Activated CD8-positive, alpha-beta memory T cell treated with anti-CD3 and anti-CD28 coated beads, Interleukin-2, amount 50 U/mL, for 4 hours (primary cell): ENCODE measurements around the gene DAPK2.
"Not testable (repeated sequence)": the region's sequence is repeated elsewhere in the genome, so short reads cannot be mapped to it uniquely, and the experiment has no call there.

Experiments
- DNase-seq: peaks from one replicate; pipeline ENCODE4 v3.0.0-alpha.2; 2020

DAPK2 gene

DNA sequence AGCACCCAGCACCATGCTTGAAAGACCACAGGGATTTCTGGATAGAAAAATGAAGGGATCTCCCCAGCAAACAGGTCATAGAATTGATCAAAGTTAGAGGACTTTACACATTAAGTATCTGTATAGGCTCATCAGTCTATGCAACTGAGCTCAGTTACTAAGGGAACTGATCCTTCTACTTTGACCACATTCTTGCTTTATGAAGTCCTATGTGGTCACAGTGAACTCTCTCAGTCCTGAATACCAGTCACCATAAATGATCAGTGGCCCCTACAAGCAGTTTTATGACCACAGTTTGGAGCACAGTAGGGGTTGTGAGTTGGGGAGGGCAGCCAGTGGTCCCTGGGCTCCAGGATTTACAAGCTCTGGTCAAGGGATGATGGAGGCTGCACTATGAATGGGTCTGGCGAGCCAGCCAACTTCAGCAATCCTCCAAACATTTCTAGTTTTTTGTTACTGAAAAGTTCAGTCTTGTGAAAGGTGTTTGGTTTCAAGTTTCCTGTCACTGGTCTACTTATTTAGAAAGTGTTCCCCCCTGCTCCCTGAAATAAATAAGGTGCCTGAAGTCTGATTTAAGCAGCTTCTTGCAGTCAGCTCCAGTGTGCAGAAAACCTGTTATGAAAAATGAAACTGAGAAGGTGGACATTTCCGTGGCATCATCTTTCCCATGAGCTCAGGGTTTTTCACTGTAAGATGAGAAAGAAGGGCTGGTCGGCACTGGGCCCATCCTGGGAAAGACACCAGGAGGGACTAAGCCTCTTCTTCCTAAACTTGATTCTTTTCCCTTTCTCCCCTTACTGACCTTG, 75.5 kb downstream of the DAPK2 start:
- no peak for DNase-seq

DNA sequence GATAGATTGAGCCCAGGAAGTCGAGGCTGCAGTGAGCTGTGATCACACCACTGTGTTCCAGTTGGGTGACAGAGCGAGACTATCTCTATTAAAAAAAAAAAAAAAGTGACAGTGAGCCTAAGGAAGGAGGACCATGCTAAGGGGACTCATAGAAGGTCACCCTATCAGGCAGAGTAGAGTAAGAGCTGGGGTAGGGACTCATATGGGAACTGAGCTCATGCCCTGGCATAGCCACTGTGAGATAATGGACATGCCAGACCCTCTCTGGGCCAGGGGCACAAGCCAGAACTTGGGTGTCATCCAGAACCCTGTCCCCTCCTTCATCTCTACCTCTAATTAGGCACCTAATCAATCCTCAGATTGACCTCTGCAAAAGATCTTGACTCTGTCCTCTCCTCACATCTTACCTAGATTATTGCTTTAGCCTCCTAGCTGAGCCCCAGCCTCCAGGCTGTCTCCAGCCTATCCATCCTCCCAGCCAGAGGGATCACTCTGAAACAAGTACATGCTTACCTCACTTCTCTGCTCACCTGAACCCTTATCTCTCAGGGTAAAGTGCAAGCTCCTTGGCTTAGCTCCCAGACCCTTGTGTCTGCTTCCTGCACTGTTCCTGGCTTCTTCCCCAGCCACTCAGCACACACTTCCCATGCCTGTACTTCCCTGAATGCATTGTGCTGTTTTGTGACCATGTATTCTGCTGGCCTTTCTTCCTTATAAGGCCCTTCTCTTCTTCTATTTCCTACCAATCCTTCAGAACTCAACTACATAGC, 76.4 kb downstream of the DAPK2 start:
- DNase-seq = no peak

DNA sequence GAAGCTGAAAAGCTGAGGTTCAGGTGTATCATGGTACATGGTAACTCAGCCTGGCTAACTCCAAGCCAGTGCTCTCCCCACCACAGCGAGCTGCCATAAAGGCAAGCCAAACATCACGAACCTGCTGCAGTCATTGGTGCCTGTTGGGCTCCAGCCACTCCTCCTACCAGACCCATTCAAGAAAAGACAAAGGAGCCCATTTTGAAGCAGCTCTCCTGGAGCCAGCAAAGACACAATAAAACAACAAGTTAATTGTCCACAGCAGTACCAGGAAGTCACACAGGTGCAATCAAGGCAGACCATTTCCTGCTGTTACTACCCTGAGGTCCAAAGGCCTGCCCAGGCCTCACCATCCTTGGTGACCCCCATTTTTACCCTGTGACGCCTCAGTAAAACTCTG, 77.6 kb downstream of the DAPK2 start:
- no peak for DNase-seq

DNA sequence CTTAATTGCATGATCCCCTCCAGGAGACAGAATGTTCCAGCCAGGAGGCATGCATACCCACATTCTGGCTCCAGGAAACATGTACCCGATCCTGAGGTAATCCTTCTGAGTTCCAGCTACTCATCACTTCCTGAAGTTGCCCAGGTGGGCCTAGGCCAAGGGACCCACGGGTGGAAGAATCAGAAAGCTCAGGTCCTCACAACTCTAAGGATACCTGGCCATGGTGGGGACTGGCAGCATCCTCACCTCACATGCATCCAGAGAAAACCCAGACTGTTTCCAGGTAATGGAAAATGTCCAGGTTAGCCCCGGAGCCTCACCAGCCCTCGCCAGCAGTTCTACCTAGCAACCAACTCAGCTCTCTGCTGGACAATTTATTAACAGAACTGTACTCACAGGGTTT, 78.2 kb downstream of the DAPK2 start:
- DNase-seq = no peak

DNA sequence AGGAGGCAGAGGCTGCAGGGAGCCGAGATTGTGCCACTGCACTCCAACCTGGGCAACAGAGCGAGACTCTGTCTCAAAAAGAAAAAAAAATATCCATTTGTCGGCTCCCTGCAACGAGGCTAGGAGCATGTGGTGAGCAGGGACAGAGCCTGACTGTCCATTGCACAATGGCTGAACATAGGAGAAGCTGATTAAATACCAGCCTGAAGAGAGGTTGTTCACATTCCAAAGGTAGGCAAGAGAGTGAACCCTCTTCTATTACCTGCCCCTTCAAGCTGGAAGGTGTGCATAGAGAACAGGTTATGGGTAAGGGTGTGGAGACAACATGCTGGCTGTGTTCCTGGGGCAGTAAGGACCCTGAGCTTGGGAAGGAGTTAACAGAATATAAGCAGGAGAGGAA, 78.7 kb downstream of the DAPK2 start:
- no peak for DNase-seq

DNA sequence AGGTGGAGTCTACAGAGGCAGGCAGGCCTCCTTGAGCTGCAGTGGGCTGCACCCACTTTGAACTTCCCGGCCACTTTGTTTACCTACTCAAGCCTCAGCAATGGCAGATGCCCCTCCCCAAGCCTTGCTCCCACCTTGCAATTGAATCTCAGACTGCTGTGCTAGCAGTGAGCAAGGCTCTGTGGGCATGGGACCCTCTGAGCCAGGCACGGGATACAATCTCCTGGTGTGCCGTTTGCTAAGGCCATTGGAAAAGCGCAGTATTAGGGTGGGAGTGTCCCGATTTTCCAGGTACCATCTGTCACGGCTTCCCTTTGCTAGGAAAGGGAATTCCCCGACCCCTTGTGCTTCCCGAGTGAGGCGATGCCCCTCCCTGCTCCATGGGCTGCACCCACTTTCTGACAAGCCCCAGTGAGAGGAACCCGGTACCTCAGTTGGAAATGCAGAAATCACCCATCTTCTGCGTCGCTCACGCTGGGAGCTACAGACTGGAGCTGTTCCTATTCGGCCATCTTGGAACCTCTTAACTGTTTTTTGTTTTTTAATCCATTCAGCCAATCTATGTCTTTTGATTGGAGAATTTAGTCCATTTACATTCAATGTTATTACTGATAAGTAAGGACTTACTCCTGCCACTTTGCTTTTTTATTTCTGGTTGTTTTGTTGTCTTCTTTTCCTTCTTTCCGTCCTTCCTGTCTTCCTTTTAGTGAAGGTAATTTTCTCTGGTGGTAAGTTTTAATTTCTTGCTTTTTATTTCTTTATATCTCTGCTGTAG, 83.2 kb downstream of the DAPK2 start:
- not testable (repeated sequence) for DNase-seq

DNA sequence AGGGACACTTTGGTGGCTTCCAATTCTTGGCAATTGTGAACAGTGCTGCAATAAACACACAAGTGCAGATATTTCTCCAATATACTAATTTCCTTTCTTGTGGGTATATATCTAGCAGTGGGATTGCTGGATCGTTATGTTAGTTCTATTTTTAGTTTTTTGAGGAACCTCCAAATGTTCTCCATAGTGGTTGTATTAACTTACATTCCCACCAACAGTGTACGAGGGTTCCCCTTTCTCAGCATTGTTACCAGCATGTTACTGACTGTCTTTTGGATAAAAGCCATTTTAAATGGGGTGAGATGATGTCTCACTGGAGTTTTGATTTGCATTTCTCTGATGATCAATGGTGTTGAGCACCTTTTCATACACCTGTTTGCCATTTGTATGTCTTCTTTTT, 92.8 kb downstream of the DAPK2 start:
- DNase-seq = no peak

DNA sequence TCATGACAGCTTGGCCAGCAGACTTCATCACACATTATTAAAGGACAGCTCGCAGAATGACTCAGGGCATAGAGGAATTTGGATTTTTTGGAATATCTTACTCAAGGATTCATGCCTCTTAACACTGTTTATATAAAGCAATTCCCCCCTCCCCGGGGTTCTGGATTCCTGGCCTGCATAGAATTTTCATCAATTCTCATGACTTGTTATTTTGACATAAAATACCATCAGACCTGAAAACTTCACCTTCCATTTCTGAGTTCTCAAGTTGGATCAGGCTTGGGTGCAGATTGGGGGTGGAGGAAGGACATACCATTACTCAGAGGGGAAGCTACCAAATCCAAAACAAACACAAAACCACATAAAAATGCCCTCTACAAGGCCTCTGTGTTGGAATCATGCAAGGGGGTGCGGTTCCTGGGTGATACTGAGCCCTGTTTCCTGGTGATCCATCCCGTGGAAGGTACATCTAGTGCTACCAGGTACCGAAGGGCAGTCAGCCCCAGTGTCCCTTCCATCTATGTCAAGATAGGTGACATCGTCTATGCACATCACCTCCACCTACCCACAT, 95.3 kb downstream of the DAPK2 start:
- DNase-seq = no peak

DNA sequence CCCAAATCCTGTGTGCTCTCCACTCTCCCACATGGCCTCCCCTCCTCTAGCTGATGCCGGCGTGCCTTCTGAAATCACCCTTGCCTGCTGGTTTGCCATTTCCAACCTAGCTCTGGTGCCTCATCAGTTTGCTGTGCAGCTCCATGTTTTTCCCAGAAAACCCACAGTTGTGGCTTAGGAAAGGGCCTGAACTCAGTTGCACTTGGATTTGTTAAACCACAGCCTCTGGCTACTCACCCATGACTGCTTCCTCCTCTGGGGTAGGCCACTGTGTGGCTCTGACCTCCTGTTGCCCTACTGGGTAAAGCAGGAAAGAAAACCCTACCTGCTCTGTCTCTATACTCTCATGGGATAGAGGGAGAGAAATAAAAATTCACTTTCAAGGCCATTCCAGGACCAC, 97.3 kb downstream of the DAPK2 start:
- DNase-seq = no peak

DNA sequence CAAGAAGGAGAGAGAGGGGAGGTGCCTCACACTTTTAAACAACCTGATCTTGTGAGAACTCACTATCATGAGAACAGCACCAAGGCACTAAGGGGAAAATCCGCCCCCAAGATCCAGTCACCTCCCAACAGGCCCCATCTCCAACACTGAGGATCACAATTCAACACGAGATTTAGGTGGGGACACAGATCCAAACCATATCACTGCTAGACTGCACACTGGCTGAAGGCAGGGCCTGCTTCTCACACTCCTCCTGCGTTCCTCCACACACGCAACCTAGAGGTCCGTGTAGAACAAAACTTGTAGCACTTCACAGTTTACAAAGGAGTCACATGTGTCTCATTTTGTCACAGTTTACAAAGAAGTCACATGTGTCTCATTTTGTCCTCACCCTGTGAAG, 97.8 kb downstream of the DAPK2 start:
- DNase-seq = no peak

DNA sequence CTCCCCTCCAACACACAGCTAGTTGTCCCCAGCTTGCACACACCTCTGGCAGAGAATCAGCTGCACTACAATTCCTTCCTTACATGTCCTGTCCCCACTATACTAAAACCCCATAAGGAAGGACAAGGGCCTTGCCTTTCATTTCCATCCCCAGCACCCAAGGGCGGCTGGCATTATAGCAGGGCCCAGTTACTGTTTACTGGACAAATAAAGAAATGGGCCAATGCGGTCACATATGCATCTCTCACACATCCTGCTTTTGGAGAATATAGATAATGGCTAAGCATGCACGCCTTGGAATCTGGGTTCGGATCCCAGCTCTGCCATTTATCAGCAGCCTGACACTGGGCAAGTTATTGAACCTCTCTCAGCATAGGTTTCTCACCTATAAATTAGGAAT, 99.1 kb downstream of the DAPK2 start:
- no peak for DNase-seq

DNA sequence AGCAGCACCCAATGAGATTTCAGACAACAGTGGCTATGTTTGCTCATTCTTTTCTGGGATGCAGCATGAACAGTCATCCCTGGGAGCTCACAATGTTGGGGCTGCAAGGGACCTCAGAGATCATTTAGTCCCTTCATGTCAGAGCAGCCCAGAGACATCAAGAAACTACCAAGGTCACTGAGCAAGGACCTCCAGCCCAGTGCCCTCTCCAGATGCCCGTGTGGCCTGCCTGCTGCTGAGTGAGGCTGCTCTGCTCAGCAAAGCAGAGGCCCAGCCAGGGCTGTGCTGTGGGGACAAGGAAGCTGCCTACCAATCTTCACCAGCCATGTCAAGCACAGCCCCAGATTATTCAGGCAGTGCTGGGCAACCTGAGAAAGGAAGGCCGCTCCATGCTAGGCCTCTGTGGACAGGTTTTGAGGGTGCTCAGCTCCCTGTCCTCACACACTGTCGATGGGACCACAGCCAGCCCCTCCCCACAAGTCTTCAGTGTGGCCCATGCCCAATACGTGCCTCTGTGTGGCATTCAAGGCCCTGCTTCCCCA, 99.7 kb downstream of the DAPK2 start:
- no peak for DNase-seq

DNA sequence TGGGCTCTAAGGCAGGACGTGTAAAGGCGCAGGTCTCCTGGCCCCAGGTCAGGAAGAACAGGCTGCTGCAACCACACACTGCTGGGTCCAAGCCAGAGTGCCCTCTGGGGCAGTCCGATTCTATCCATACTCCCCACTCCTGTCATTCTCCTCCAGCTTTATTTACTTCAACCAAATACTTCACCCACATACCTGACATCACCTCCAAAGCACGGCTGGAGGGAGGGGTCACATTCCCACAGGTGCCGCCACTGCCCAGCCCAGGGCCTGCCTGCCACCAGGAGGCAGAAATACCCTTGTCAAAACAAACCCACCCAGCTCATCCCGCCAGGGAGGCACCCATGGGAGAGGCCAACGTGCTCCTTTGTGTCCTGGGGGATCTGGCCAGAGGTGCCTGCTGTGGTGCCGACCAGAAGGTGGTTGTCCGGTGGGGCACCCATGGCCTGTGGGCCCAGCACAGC, 100.4 kb downstream of the DAPK2 start:
- no peak for DNase-seq

DNA sequence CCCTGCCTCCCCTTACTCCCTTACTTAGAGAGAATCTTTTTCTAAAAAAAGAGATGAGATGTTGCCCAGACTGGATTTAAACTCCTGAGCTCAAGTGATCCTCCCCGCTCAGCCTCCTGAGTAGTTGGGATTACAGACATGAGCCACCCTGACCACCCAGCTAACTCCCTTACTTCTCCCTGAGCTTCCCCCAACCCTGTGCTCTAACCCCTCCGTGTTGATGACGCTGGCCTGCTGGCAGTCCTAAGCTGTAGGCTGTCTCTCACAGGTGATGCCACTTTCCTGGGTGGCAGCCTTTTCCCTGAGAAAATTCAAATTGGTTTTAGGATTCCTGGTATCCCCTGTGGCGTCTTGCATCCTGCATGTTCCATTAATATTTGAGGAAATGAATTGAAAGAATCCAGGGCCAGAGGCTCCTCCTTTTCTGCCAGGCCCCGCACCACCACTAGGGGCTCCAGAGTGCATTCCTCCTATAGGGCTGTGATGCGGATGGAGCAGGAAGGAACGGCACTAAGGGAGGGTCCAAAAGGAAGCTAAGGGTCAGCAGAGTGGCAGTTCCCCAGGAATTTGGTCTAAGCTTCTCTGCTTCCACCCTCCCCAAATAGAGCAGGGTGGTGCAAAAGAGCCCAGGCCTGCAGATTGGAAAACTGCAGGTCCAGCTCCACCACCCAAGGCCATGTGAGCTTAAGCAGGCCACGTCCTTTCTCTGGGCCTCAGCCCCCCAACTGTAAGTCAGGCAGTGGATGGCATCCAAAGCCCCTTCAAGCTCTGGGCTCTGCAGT, 101.1 kb downstream of the DAPK2 start:
- DNase-seq = peak; percentile 69

DNA sequence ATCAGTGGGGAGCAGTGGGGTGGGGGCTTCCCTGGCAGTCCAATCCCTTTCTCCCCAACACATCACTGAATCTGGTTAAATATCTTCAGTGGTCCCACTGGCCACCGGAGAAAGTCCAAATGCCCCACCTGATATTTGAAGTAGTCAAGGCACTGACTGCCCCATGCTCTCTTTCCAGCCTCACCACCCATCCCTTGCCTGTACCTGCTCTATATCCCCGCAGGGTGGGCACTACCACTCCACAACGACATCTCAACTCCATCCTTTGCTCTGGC, 101.7 kb downstream of the DAPK2 start:
- no peak for DNase-seq

DNA sequence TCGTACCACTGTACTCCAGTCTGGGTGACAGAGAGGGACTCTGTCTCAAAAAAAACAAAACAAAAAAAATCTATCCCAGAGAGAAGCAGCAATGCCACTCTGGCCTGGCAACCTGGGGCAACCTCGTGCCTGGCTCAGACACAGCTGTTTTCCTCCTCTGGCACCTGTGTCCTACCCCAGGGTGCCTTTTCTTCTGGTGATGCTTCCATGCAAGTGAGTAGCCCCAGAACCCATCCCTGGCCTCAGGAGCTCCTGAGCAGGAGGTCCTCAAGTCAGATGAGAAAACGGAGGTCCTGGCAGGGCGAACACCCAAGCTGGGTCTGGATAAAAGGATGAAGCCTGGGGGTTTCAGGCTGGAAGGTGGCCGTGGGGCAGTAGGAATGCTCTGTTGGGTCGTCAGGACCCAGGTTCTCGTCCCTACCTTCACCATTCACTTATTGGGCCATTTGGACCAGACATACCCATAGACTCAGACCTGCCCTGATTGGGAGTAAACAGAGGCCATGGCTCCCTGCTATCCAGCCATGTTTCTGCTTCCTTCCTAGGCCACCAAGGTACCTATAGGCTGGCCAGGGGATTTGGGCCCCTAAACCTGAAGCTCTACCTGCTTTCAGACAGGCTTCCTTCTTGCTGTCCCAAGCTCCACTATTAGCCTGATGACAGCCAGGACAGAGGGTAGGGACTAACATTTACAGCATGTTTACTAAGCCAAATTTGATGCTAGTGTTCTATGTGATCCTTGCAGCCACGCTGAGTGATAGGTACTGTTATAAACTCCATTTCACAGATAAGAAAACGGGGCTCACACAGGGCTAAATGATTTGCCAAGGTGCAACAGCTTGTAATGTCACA, 102.2 kb downstream of the DAPK2 start:
- no peak for DNase-seq

DNA sequence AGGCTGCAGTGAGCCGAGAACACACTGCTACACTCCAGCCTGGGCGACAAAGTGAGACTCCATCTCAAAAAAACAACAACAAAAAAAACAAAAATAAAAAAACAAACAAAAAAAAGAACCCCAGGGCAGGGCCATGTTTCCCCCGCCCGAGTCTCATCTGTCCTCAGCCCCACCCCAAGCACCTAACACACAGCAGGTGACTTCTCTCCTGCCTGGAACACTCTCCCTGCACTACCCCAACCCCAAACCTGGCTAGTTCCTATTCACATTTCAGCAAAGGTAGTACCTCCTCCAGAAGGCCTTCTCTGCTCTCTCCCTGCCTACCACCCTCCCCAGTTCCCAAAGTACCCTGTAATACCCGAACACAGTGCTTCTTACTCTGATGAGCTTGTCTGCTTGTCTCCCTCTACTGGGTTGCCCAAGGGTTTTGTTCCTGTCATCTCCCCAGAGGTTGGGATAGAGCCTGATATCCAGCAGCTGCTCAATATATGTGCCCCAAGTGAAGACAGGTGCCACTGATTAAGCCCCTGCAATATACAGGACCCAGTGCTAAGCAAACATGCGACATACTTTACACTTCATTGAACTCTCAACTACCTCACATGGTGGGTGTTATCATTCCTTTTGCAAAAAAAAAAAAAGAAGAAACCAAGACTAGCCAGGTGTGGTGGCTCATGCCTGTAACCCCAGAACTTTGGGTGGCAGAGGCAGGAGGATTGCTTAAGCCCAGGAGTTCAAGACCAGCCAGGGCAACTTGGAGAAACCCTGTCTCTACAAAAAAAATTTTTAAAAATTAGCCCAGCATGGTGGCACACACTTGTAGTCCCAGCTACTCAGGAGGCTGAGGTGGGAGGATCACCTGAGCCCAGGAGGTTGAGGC, 103.6 kb downstream of the DAPK2 start:
- no peak for DNase-seq

DNA sequence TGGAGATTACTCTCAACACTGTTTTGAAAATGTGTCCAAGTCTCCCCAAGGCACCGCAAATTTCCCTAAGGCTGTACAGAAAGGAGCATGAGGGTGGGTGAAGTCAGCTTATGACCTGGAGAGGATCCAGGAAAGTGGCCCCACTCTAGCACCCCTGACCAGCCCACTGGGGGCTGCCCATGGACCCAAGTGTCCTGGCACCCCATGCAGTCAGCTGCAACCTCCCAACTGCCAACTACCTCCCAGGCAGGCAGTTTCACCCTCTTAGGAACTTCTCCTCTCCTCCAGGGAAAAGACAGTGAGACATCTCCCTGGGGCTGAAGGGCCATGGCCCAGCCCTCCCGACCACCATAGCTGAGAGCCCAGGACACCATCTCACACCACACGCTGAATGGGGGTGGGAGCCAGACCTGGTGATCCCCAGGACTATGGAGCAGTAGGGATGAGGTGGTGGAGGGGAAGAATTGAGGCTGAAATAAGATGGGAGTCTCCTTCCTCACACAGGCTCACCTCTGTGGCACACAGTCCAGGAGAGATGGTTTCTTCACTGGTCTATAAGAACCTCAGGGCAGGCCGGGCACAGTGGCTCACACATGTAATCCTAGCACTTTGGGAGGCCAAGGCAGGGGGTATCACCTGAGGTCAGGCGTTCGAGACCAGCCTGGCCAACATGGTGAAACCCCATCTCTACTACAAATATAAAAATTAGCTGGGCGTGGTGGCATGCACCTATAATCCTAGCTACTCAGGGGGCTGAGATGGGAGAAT, 104.4 kb downstream of the DAPK2 start:
- DNase-seq = no peak

DNA sequence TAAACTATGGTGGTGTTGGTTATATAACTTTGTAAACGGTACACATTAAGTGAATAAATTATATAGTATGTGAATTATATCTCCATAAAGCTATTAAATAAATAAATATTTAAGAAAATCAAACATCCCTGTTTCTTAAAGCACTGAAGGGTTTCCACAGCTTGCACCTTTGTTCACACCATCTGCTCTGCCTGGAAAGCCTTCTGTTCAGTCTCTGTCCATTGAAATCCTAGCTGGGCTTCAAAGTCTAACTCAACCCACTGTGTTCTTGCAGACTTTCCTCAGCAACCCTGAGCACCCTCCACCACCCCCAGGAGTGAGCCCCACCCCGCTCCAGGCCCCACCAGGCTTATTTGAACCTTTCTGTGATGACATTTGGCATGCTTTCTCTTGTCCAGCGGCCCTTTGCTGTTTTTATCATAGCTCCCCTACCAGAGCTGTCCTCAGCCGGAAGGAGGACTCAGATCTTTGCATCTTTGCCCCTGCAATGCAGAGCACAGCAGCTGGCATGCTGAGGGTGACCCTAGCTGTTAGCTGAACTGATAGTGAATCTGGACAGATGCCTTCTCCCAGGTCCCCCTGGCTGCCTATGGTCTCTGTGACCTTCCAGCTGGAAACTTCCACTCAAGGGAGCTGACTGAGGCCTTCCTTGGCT, 105.2 kb downstream of the DAPK2 start:
- DNase-seq = no peak
